ENCODE measurements around the gene JPH4.

Gene JPH4

GRCh38 chr14:23578560-23579310 lies at the start of gene JPH4:
Gene JPH4 (minus strand): TSS chr14:23578790. CDS start chr14:23577453, 1,337 bp downstream.
- FAIRE-seq (no peak), DNase-seq (ENCODE audit: insufficient read length, low spot score) (peak; percentile 88)
- TF ChIP-seq, protein P1, sequence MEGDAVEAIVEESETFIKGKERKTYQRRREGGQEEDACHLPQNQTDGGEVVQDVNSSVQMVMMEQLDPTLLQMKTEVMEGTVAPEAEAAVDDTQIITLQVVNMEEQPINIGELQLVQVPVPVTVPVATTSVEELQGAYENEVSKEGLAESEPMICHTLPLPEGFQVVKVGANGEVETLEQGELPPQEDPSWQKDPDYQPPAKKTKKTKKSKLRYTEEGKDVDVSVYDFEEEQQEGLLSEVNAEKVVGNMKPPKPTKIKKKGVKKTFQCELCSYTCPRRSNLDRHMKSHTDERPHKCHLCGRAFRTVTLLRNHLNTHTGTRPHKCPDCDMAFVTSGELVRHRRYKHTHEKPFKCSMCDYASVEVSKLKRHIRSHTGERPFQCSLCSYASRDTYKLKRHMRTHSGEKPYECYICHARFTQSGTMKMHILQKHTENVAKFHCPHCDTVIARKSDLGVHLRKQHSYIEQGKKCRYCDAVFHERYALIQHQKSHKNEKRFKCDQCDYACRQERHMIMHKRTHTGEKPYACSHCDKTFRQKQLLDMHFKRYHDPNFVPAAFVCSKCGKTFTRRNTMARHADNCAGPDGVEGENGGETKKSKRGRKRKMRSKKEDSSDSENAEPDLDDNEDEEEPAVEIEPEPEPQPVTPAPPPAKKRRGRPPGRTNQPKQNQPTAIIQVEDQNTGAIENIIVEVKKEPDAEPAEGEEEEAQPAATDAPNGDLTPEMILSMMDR (IDR thresholded peaks at IDR 0.05; ENCODE audit: insufficient read depth, missing control alignments): no peak

DNA sequence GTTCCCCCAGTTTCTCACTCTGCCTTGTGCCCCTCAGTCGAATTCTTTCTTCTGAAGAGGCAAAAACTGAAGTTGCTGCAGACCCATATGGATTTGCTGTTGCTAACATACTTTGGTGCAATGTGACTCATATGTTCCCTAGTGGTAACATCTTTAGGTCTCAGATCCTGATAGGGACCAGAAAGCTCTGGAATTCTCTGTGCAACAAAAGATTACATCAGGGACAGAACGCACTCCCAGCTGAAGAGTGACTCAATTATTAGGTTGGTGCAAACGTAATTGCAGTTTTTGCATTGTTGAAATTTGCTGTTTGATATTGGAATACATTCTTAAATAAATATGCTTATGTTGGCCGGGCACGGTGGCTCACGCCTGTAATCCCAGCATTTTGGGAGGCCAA lies 49.4 kb upstream of the JPH4 start:
- TF ChIP-seq, protein P1 (IDR thresholded peaks at IDR 0.05; ENCODE audit: insufficient read depth, missing control alignments): no peak
- FAIRE-seq: no peak
- DNase-seq (ENCODE audit: insufficient read length, low spot score): no peak

DNA sequence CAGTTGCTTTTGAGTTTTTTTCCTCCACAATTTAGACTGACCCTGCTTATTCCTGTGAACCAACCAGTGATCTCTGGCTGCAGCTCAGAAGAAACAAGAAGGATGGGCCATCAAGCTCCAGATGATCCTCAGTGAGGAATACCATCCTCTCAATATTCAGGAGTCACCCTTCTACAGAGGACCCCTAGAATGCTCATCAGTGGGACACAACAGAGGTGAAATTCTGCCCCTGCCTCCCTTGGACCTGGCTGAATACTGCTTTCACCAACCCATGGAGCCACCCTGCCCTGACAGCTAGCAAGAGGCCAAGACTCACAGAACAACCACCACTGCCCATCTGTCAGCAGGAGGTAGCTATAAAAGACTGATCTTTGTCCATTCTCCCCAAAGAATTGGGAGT lies 48.4 kb upstream of the JPH4 start:
- DNase-seq (ENCODE audit: insufficient read length, low spot score): no peak
- no peak for FAIRE-seq
- TF ChIP-seq, protein P1 (IDR thresholded peaks at IDR 0.05; ENCODE audit: insufficient read depth, missing control alignments): no peak

DNA sequence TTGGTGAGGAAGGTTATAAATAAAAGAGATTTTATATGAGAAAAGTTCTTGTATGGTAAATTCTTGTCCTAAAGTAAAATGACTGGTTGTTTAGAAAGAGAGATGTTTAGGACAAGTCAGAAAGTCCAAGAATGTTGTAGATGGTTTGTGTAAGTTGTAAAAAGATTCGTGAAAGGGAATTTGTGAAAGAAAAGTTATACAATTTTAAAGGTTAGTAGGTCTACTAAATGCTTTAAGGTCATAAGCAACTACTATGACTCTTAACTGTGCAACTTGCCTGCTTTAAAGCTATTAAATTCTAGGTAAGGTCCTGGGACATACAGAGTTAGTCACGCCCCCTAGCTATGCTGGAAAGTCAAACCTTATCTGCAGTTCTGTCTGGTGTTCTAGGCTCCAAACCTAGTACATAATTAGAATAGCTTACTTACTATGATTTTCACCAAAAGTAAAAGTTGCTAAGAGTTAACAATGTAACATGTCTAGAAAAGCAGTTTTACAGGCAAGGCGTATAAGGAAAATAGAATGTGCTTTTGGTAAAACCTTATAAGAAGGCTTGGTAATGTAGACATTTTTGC lies 46.3 kb upstream of the JPH4 start:
- FAIRE-seq: no peak

GRCh38 chr14:23623962-23624361 lies 45.4 kb upstream of the JPH4 start:
- DNase-seq (ENCODE audit: insufficient read length, low spot score) (no peak), FAIRE-seq (no peak)
- TF ChIP-seq, protein P1 (IDR thresholded peaks at IDR 0.05; ENCODE audit: insufficient read depth, missing control alignments): no peak

More for the DNA sequence above, 46.3 kb upstream of the JPH4 start:
- TF ChIP-seq, protein P1 (IDR thresholded peaks at IDR 0.05; ENCODE audit: insufficient read depth, missing control alignments): no peak
- DNase-seq (ENCODE audit: insufficient read length, low spot score): no peak

DNA sequence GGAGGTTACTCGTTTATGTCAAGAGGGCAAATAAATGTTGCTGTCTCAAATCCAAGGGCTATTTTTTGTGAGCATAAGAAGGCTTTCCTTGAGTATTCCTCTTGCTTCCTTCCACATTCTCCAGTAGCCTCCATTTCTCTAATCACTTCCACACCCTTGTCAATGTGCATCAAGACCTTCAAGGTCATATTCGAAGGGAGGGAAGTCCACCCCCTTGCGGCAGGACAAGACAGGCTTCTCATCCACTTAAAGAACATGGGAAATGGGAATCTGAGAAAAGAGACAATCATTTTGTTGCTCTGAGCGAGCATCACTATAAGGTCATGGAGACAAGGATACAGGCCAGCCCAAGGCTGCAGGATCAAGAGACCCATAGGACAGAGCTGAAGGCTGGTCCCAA lies 44.4 kb upstream of the JPH4 start:
- DNase-seq (ENCODE audit: insufficient read length, low spot score): no peak
- TF ChIP-seq, protein P1 (IDR thresholded peaks at IDR 0.05; ENCODE audit: insufficient read depth, missing control alignments): no peak
- FAIRE-seq: no peak
